Muscle layer of duodenum (tissue), 2 donors: ENCODE results near the gene D2HGDH.
"Not testable (repeated sequence)": the region's sequence is repeated elsewhere in the genome, so short reads cannot be mapped to it uniquely, and the experiment has no call there.

Experiments
- H3K27ac ChIP-seq: one replicate; pipeline ENCODE4 v1.7.0; 2013; ENCODE audit warnings: mild to moderate bottlenecking, low read length
- H3K27me3 ChIP-seq: one replicate; pipeline ENCODE4 v1.7.0; 2013; ENCODE audit warnings: low read depth, mild to moderate bottlenecking, control low read depth, low read length
- H3K36me3 ChIP-seq, 2 donors: one replicate each; pipeline ENCODE4 v1.7.0; 2013; ENCODE audit warnings: low read length in 2 of 2, control low read depth in 1 of 2, mild to moderate bottlenecking in 1 of 2; ENCODE audit not compliant: insufficient read depth in 2 of 2, control insufficient read depth in 1 of 2
- H3K4me1 ChIP-seq, 2 donors: one replicate each; pipeline ENCODE4 v1.7.0; 2013; ENCODE audit warnings: low read length in 2 of 2, mild to moderate bottlenecking in 2 of 2, control low read depth in 1 of 2, moderate library complexity in 1 of 2; ENCODE audit not compliant: insufficient read depth in 2 of 2, control insufficient read depth in 1 of 2
- H3K4me3 ChIP-seq, 2 donors: one replicate each; pipeline ENCODE4 v1.7.0; 2013; ENCODE audit warnings: low read length in 2 of 2, low read depth in 1 of 2, mild to moderate bottlenecking in 1 of 2
- H3K9me3 ChIP-seq, 2 donors: one replicate each; pipeline ENCODE4 v1.7.0; 2013; ENCODE audit warnings: low read length in 2 of 2, control low read depth in 1 of 2, mild to moderate bottlenecking in 1 of 2; ENCODE audit not compliant: control insufficient read depth in 1 of 2
- donor health status: healthy.

The D2HGDH gene

GRCh38 chr2:241752253-241752652 is 17.8 kb downstream of the D2HGDH start:
- Histone ChIP-seq H3K36me3 (peaks cover 6 to 73% of the 10 kb centered on the region in 2 donors), H3K27me3 (no peaks in the 10 kb centered on the region), H3K27ac (no peak overlapping the region), H3K9me3 (no peaks in the 10 kb centered on the region), H3K4me1 (no peaks in the 10 kb centered on the region), H3K4me3 (no peak overlapping the region)

DNA sequence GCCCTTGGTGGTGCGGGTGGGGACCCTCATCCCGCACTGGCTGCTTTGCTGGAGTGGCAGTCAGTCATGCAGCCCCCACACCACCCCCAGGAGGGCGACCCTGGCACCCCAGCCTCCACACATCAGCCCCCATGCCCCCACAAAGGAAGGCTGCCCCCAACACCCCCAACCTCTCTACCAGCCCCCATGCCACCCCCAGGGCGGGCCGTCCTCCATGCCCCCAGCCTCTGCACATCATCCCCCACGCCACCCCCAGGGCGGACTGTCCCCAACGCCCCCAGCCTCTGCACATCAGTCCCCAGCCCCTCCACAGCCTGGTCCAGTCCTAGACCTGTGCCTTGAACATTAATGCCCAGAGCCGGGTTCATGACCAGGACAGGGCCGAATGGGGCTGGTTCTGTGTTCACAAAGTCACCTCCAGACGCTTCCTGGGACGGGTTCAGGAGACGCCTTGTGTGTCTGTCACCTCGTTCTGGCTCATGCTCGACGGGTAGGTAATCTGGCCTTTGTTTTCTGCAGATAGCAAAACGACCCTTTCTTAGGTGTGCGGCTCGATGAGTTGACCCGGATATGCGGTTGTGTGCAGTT is 18.4 kb downstream of the D2HGDH start:
- Histone ChIP-seq H3K27ac (no peak overlapping the region), H3K9me3 (no peaks in the 10 kb centered on the region), H3K4me3 (no peak overlapping the region), H3K36me3 (peaks cover 6 to 71% of the 10 kb centered on the region in 2 donors), H3K4me1 (no peaks in the 10 kb centered on the region), H3K27me3 (no peaks in the 10 kb centered on the region)

DNA sequence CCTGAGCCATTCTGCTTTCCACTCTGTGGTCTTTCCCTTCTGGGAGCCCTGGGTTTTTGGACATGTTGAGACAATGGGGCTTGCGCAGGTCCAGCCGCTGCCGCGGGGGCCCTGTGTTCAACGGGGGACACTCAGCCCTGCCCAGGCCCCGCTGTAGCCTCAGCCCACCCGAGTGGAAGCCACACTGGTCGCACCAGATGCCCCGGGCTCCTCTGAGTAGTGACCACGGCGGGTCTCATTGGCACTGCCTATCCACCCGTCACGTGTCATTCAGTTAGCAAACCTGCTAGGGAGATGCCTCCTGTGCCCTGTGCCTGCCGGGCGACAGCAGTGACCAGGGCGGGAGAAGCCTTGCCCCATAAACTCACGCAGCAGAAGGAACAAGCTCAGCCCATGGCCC is 19.1 kb downstream of the D2HGDH start:
- H3K36me3 ChIP-seq, result peaks cover 6 to 72% of the 10 kb centered on the region in 2 donors
- no peaks in the 10 kb centered on the region for H3K27me3 ChIP-seq
- no peaks in the 10 kb centered on the region for H3K9me3 ChIP-seq
- no peak overlapping the region for H3K27ac ChIP-seq
- no peak overlapping the region for H3K4me3 ChIP-seq
- no peaks in the 10 kb centered on the region for H3K4me1 ChIP-seq

GRCh38 chr2:241754042-241754441 is 19.6 kb downstream of the D2HGDH start:
- H3K27me3 ChIP-seq, result no peaks in the 10 kb centered on the region
- H3K27ac ChIP-seq, result no peak overlapping the region
- no peaks in the 10 kb centered on the region for H3K9me3 ChIP-seq
- H3K4me1 ChIP-seq, result no peaks in the 10 kb centered on the region
- H3K4me3 ChIP-seq, result no peak overlapping the region
- H3K36me3 ChIP-seq, result peaks cover 6 to 68% of the 10 kb centered on the region in 2 donors

- no peak overlapping the region for H3K27ac ChIP-seq
- peaks cover 0 to 70% of the 10 kb centered on the region in 2 donors for H3K36me3 ChIP-seq
- H3K27me3 ChIP-seq, result no peaks in the 10 kb centered on the region
- no peaks in the 10 kb centered on the region for H3K4me1 ChIP-seq
- no peak overlapping the region for H3K4me3 ChIP-seq
- H3K9me3 ChIP-seq, result no peaks in the 10 kb centered on the region
These were observed 20.7 kb downstream of the D2HGDH start for GRCh38 chr2:241755166-241755565.

GRCh38 chr2:241755777-241756176 is 21.3 kb downstream of the D2HGDH start:
- Histone ChIP-seq H3K9me3 (no peaks in the 10 kb centered on the region), H3K27me3 (no peaks in the 10 kb centered on the region), H3K4me1 (no peaks in the 10 kb centered on the region), H3K36me3 (peaks cover 5 to 76% of the 10 kb centered on the region in 2 donors), H3K27ac (no peak overlapping the region), H3K4me3 (no peak overlapping the region)

DNA sequence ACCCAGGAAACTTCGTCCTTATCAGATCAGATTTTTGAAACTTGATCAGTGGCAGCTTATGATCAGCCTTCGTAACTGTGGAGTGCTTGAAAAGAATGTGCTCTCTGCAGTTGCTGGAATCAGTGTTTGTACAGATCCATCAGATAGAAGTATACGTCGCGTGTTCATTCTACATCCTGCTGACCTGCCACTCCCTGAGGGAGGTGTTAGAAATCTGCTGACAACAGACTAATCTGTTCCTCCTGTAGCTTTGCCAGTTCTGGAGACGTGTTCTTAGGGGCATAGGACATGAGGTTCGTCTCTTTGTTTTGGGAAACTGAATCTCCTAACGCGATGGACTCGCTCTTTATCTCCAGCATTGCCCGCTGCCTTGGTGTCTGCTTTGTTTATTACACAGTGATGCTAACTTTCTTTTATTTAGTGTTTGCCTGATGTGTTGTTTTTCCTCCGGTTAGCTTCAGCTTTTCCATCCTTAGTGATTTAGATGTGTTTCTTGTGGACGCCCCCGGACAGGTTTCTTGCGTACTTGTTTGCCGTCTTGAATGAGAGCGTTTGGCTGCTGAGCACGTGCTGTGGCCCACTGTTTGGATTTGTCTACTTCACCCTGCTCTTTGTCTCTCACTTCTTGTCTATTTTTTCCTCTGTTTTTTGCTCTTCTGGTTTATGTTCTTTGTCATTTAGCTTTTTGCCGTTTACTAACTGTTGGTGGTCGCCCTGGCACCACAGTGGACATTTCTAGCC is 24.8 kb downstream of the D2HGDH start:
- Histone ChIP-seq H3K4me3 (no peak overlapping the region), H3K27ac (no peak overlapping the region), H3K9me3 (no peaks in the 10 kb centered on the region), H3K4me1 (no peaks in the 10 kb centered on the region), H3K36me3 (peaks cover 6 to 62% of the 10 kb centered on the region in 2 donors), H3K27me3 (no peaks in the 10 kb centered on the region)

DNA sequence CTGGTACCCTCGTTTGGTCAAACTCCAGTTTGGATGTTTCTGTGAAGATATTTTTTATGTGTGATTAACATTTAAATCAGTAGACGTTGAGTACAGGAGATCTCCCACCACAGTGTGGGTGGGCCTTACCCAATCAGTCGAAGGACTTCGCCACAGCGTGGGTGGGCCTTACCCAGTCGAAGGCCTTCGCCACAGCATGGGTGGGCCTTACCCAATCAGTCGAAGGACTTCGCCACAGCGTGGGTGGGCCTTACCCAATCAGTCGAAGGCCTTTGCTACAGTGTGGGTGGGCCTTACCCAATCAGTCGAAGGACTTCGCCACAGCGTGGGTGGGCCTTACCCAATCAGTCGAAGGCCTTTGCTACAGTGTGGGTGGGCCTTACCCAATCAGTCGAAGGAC is 25.5 kb downstream of the D2HGDH start:
- H3K4me3 ChIP-seq, H3K4me1 ChIP-seq, H3K27ac ChIP-seq, H3K27me3 ChIP-seq, H3K9me3 ChIP-seq: not testable (repeated sequence)
- H3K36me3 ChIP-seq, result peaks cover 6 to 56% of the 10 kb centered on the region in 2 donors

GRCh38 chr2:241760301-241760771 is 25.9 kb downstream of the D2HGDH start:
- no peak overlapping the region for H3K4me3 ChIP-seq
- H3K9me3 ChIP-seq, result no peaks in the 10 kb centered on the region
- no peaks in the 10 kb centered on the region for H3K4me1 ChIP-seq
- H3K27me3 ChIP-seq, result no peaks in the 10 kb centered on the region
- H3K36me3 ChIP-seq, result peaks cover 6 to 53% of the 10 kb centered on the region in 2 donors
- H3K27ac ChIP-seq, result no peak overlapping the region

- peaks cover 6 to 32% of the 10 kb centered on the region in 2 donors for H3K36me3 ChIP-seq
- H3K9me3 ChIP-seq, result no peaks in the 10 kb centered on the region
- no peaks in the 10 kb centered on the region for H3K27me3 ChIP-seq
- H3K4me3 ChIP-seq, result no peak overlapping the region
- H3K27ac ChIP-seq, result no peak overlapping the region
- H3K4me1 ChIP-seq, result no peaks in the 10 kb centered on the region
These were observed 28.0 kb downstream of the D2HGDH start for GRCh38 chr2:241762321-241762932.

DNA sequence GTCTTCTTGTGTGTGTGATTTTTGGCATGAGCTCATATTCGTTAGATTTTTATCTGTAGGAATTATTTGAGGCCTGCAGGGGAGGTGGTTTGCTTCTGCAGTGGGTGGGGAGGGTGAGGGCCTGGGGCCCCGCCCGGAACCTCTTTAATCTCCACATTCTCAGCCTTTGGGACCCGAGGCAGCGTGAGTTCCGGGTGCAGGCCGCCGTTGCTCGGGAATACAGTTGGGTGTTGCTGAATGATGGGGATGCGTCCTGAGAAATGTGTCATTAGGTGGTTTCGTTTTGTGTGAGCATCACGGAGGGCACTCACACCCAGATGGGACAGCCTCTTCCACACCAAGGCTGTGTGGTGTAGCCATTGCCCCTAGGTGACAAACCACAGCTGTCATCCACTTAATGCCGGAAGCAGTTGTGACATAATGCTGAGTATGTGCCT is 28.5 kb downstream of the D2HGDH start:
- peaks cover 6 to 32% of the 10 kb centered on the region in 2 donors for H3K36me3 ChIP-seq
- no peak overlapping the region for H3K4me3 ChIP-seq
- no peak overlapping the region for H3K27ac ChIP-seq
- H3K9me3 ChIP-seq, result no peaks in the 10 kb centered on the region
- H3K4me1 ChIP-seq, result no peaks in the 10 kb centered on the region
- H3K27me3 ChIP-seq, result no peaks in the 10 kb centered on the region
